Endothelial cell of umbilical vein (primary cell): ENCODE data around the gene NLRP9. TPM values are rescaled to one million over a fixed set of nuclear protein-coding genes. Genes with fewer than 3 reads are reported as not detected.

Experiments
- BruUV-seq: library from RNA; stranded (reverse); fragments of 400-500 nt; replicated peaks from 2 replicates; lab custom pipeline; 2021; lab: Mats Ljungman, UMichigan
- CTCF ChIA-PET: fragments of 300-600, 350-600 bp; sonication (Branson Sonifier 250); formaldehyde crosslinking; loops from one replicate; lab custom pipeline; 2021; ENCODE audit warnings: antibody characterized with exemption, inconsistent platforms; lab: Charles Lee
- POLR2A ChIA-PET: fragments of 300-600, 350-600 bp; sonication (Branson Sonifier 250); formaldehyde crosslinking; loops from one replicate; lab custom pipeline; 2021; ENCODE audit warnings: antibody characterized with exemption, inconsistent platforms; lab: Charles Lee
- DNase-seq: peaks from one replicate; pipeline ENCODE4 v3.0.0-alpha.2; 2011; ENCODE audit warnings: low read depth, low spot score
- FAIRE-seq: peaks from 2 replicates; lab custom pipeline; 2011; peaks lifted over from hg19 to GRCh38; lab: Jason Lieb, UNC
- H2AFZ ChIP-seq: 2 replicates; pipeline ENCODE4 v1.6.0; 2012; ENCODE audit warnings: low read depth, low read length, control low read depth, inconsistent platforms
- H3K27ac ChIP-seq: 2 replicates; pipeline ENCODE4 v1.5.1; 2011; ENCODE audit warnings: low read depth, mild to moderate bottlenecking, control low read depth, low read length, moderate library complexity; ENCODE audit not compliant: insufficient read depth
- H3K27me3 ChIP-seq, 2 experiments: 2 replicates each; pipeline versions ENCODE4 v1.6.0 to v1.6.1; 2011; ENCODE audit warnings: low read length in 2 of 2, mixed read lengths in 1 of 2; ENCODE audit not compliant: control insufficient read depth in 2 of 2, insufficient read depth in 2 of 2
- H3K36me3 ChIP-seq, 2 experiments: 2 replicates in 1 of 2; 3 replicates in 1 of 2; pipeline ENCODE4 v1.5.1; 2011; ENCODE audit warnings: low read length in 2 of 2, mild to moderate bottlenecking in 1 of 2, moderate library complexity in 1 of 2; ENCODE audit not compliant: control insufficient read depth in 2 of 2, insufficient read depth in 2 of 2; ENCODE audit errors: extremely low read depth in 1 of 2
- H3K4me1 ChIP-seq: 3 replicates; pipeline ENCODE4 v1.5.1; 2011; ENCODE audit warnings: mild to moderate bottlenecking, low read length; ENCODE audit not compliant: control insufficient read depth, insufficient read depth; ENCODE audit errors: extremely low read depth
- H3K4me2 ChIP-seq: 2 replicates; pipeline ENCODE4 v1.6.1; 2011; ENCODE audit warnings: low read length, control low read depth, mixed read lengths; ENCODE audit not compliant: insufficient read depth
- H3K4me3 ChIP-seq, 3 experiments: fragments of 200-600 bp in 1 of 3; sonication (generic), shearing (Covaris generic) in 1 of 3; replicated peaks in 1 of 3; 2 replicates each; pipeline ENCODE4 v1.5.1; 2011 to 2016; ENCODE audit warnings: control low read depth in 3 of 3, low read length in 3 of 3, mild to moderate bottlenecking in 2 of 3, inconsistent platforms in 1 of 3, low read depth in 1 of 3, moderate library complexity in 1 of 3; ENCODE audit not compliant: insufficient read depth in 1 of 3
- H3K79me2 ChIP-seq: 2 replicates; pipeline ENCODE4 v1.6.0; 2012; ENCODE audit warnings: low read length, inconsistent platforms; ENCODE audit not compliant: control insufficient read depth, insufficient read depth
- H3K9ac ChIP-seq: replicated peaks from 2 replicates; pipeline ENCODE3; 2011; ENCODE audit warnings: low read length, control low read depth; ENCODE audit not compliant: insufficient read depth; ENCODE audit errors: extremely low read depth
- H3K9me1 ChIP-seq: replicated peaks from 3 replicates; pipeline ENCODE4 v1.6.0; 2011; ENCODE audit warnings: mild to moderate bottlenecking, low read length; ENCODE audit not compliant: control insufficient read depth, insufficient read depth; ENCODE audit errors: extremely low read depth
- H3K9me3 ChIP-seq: replicated peaks from 2 replicates; pipeline ENCODE4 v1.5.1; 2012; ENCODE audit warnings: low read length, inconsistent platforms; ENCODE audit not compliant: control insufficient read depth, insufficient read depth
- H4K20me1 ChIP-seq: replicated peaks from 2 replicates; pipeline ENCODE3; 2011; ENCODE audit warnings: mild to moderate bottlenecking, low read length; ENCODE audit not compliant: control insufficient read depth, insufficient read depth; ENCODE audit errors: extremely low read depth
- EZH2 ChIP-seq: IDR thresholded peaks from 2 replicates; pipeline ENCODE4 v1.6.1; 2012; ENCODE audit warnings: borderline replicate concordance, low read depth, mild to moderate bottlenecking, moderate library complexity, low read length, inconsistent platforms; ENCODE audit not compliant: severe bottlenecking
- FOS ChIP-seq: IDR thresholded peaks from 2 replicates; pipeline ENCODE4 v1.6.1; 2011; ENCODE audit warnings: mild to moderate bottlenecking, low read length, moderate library complexity, borderline replicate concordance; ENCODE audit not compliant: insufficient read depth
- JUN ChIP-seq: IDR thresholded peaks from 2 replicates; pipeline ENCODE4 v1.6.1; 2011; ENCODE audit warnings: borderline replicate concordance, low read depth; ENCODE audit not compliant: insufficient read length, insufficient read depth
- MYC ChIP-seq: IDR thresholded peaks from one replicate; pipeline ENCODE4 v1.6.1; 2011; ENCODE audit warnings: mild to moderate bottlenecking, low read depth, low read length
- POLR2AphosphoS5 ChIP-seq: IDR thresholded peaks from 2 replicates; pipeline ENCODE4 v1.6.1; 2012; ENCODE audit warnings: low read depth, mild to moderate bottlenecking, control low read depth, low read length, moderate library complexity; ENCODE audit not compliant: insufficient read depth
- dilution Hi-C: fragments of 300-500 bp; cut with MboI; formaldehyde crosslinking; loops from one replicate; pipeline ENCODE4 v1.15.0; 2019; ENCODE audit warnings: low sequenced_read_pairs; ENCODE audit not compliant: extremely low pct_ligation_motif_present
- intact Hi-C: fragments of 100-400 bp; cut with micrococcal nuclease; formaldehyde crosslinking; loops from one replicate; pipeline ENCODE4 v1.10.0; 2022
- polyA plus RNA-seq, 4 experiments: library from polyadenylated mRNA; depleted of rRNA in 3 of 4; stranded (reverse) in 3 of 4; unstranded in 1 of 4; fragments of >200 nt; gene quantifications; 2 replicates each; pipeline versions ENCODE4 v1.2.1 to v1.2.3, GENCODE V29; 2011 to 2012; ENCODE audit warnings: missing spikeins in 1 of 4
- total RNA-seq: library from RNA; stranded (reverse); gene quantifications from 2 replicates; pipeline ENCODE4 v1.2.3, GENCODE V29; 2021
- TF ChIP-seq, protein P1 (sequence below), 2 donors: IDR thresholded peaks; 1 replicate in 1 of 2; 2 replicates in 1 of 2; pipeline ENCODE4 v1.5.1; 2011; ENCODE audit warnings: low read length in 2 of 2, mild to moderate bottlenecking in 2 of 2, moderate library complexity in 2 of 2, control low read depth in 1 of 2, inconsistent platforms in 1 of 2, low read depth in 1 of 2; ENCODE audit not compliant: insufficient read depth in 1 of 2; ENCODE audit errors: extremely low read depth in 1 of 2

NLRP9 gene
- total and polyA plus RNA-seq, 2 donors (not counting 3 experiments of a cell fraction or from before 2014, with no cell fraction given), result not detected

DNA sequence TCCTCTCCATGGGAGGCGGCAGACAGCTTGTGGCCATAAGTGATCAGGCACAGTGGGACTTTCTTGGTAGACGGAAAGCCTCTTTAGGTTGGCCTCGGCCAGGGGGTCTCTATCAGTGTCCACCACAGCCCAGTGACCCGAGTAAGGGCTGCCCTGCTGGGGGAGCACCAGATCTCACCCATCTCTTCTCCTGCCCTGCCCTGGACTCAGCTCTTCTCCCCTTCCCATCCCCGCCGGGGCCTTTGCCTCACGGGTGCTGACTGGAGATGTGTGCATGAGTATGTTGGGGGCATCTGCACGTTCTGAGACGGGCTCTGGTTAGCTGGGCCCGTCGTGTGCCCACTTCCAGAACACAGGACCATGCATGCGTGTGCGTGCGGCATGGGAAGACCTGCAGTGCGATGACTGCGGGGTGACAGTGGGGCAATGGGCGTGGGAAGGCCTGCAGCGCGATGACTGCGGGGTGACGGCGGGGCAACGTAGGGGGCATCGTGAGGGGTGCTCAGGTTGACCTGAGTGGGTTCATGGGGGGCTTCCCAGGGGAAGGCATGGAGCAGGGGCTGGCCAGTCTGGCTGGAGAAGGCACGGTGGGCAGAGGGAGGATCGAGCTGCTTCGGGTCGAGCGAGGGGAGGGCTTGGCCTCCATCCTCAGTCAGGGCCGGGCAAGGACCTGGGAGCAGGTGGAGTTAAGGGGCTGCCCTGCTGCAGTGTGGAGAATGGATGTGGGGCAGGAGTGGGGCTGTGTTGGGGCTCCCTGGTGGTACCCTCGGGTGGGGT, 47.2 kb downstream of the NLRP9 start:
- CTCF ChIA-PET, result interaction anchor here (0.6 kb wide), 1 partner anchor 753 kb away, joined by 4 read pairs; no protein-coding TSS in a partner anchor
- POLR2A ChIA-PET, result no interaction called here
- FAIRE-seq, result no peak

More for the DNA sequence above, 47.2 kb downstream of the NLRP9 start:
- H3K9ac ChIP-seq, result no peak overlapping the region
- DNase-seq, result no peak
- H3K79me2 ChIP-seq, result peaks cover 10% of the 10 kb centered on the region
- TF ChIP-seq POLR2AphosphoS5 (no peak), JUN (no peak), MYC (no peak), EZH2 (no peak), FOS (no peak)
- TF ChIP-seq, protein P1, sequence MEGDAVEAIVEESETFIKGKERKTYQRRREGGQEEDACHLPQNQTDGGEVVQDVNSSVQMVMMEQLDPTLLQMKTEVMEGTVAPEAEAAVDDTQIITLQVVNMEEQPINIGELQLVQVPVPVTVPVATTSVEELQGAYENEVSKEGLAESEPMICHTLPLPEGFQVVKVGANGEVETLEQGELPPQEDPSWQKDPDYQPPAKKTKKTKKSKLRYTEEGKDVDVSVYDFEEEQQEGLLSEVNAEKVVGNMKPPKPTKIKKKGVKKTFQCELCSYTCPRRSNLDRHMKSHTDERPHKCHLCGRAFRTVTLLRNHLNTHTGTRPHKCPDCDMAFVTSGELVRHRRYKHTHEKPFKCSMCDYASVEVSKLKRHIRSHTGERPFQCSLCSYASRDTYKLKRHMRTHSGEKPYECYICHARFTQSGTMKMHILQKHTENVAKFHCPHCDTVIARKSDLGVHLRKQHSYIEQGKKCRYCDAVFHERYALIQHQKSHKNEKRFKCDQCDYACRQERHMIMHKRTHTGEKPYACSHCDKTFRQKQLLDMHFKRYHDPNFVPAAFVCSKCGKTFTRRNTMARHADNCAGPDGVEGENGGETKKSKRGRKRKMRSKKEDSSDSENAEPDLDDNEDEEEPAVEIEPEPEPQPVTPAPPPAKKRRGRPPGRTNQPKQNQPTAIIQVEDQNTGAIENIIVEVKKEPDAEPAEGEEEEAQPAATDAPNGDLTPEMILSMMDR (IDR thresholded peaks at IDR 0.05; ENCODE audit: extremely low read depth in 1 of 2, insufficient read depth in 1 of 2, low read depth in 1 of 2, low read length in 2 of 2), result no peak
- H4K20me1 ChIP-seq, result no peaks in the 10 kb centered on the region
- H3K36me3 ChIP-seq, result peaks cover 4 to 57% of the 10 kb centered on the region in 2 experiments
- BruUV-seq, result no TSS peak
- no peaks in the 10 kb centered on the region for H3K9me3 ChIP-seq
- no peak overlapping the region for H3K4me2 ChIP-seq
- intact Hi-C loops, result no loop called here
- H3K27me3 ChIP-seq, result no peaks in the 10 kb centered on the region
- no peaks in the 10 kb centered on the region for H3K4me1 ChIP-seq
- no peaks in the 10 kb centered on the region for H3K9me1 ChIP-seq
- dilution Hi-C loops, result no loop called here
- no peak overlapping the region for H3K27ac ChIP-seq
- no peak overlapping the region for H3K4me3 ChIP-seq
- no peak overlapping the region for H2AFZ ChIP-seq
